Measurements from ENCODE around the gene COA1. TPM values are rescaled to one million over a fixed set of nuclear protein-coding genes. Genes with fewer than 3 reads are reported as not detected.
A peak's percentile ranks its signal among the peaks of the same experiment; 100 is the strongest.
"Not testable (repeated sequence)": the region's sequence is repeated elsewhere in the genome, so short reads cannot be mapped to it uniquely, and the experiment has no call there.

Gene COA1
- 10 to 100 TPM; 55.0 to 85.3 (median 69.5) TPM for total RNA-seq
- 85.1 TPM for total RNA-seq (2013)

GRCh38 chr7:43729214-43729923 is at the start of gene COA1:
TSS of gene COA1 (minus strand) at chr7:43729523. CDS start at chr7:43648614, 80,909 bp downstream.
- peak; percentile 13 for TF ChIP-seq CTCF (IDR thresholded peaks at IDR 0.05)

GRCh38 chr7:43778293-43779044 is 49.1 kb upstream of the COA1 start:
- intact Hi-C loops (cut with micrococcal nuclease); H3K36me3 Mint-ChIP-seq; H3K9me3 ChIP-seq (ENCODE audit: control insufficient read depth, insufficient read depth, low read length); H3K9me3 Mint-ChIP-seq; H3K27me3 Mint-ChIP-seq (ENCODE audit: low read depth in 2 of 2); H3K36me3 ChIP-seq (ENCODE audit: control insufficient read depth, insufficient read depth, low read length); H3K4me3 Mint-ChIP-seq; H3K27ac Mint-ChIP-seq; H3K27ac ChIP-seq (ENCODE audit: low read length); H3K4me3 ChIP-seq (ENCODE audit: low read length); H3K27me3 ChIP-seq (ENCODE audit: control insufficient read depth, insufficient read depth, low read length); H3K4me1 ChIP-seq (ENCODE audit: control insufficient read depth, insufficient read depth, low read length); ATAC-seq; DNase-seq: not testable (repeated sequence)
- WGBS (ENCODE audit: insufficient coverage), result 89% methylated on average over 14 of the region's 18 CpGs
- peaks cover 0 to 15% of the 10 kb centered on the region in 2 donors for H3K4me1 Mint-ChIP-seq

More at GRCh38 chr7:43729214-43729923, at the start of gene COA1:
- peak within 1 kb of the TSS; percentile 89 to 90 for H3K27ac Mint-ChIP-seq
- H3K4me3 Mint-ChIP-seq, result peak within 1 kb of the TSS; percentile 94
- H3K27me3 Mint-ChIP-seq (ENCODE audit: low read depth in 2 of 2), result peaks cover 0 to under 1% of the 10 kb centered on the region in 2 donors
- H3K4me3 ChIP-seq (ENCODE audit: low read length), result peak within 1 kb of the TSS; percentile 84
- no peaks in the 10 kb centered on the region for H3K27me3 ChIP-seq (ENCODE audit: control insufficient read depth, insufficient read depth, low read length)
- H3K4me1 ChIP-seq (ENCODE audit: control insufficient read depth, insufficient read depth, low read length), result peaks cover 6% of the 10 kb centered on the region
- H3K27ac ChIP-seq (ENCODE audit: low read length), result peak within 1 kb of the TSS; percentile 67
- intact Hi-C loops (cut with micrococcal nuclease), result loop anchor here (2.0 kb wide), 1 partner anchor 109 kb away; no protein-coding TSS in a partner anchor
- no peaks in the 10 kb centered on the region for H3K9me3 Mint-ChIP-seq
- peak; percentile 92 to 96 (median 96) for ATAC-seq
- H3K36me3 Mint-ChIP-seq, result no peaks in the 10 kb centered on the region
- H3K9me3 ChIP-seq (ENCODE audit: control insufficient read depth, insufficient read depth, low read length), result no peaks in the 10 kb centered on the region
- peak; percentile 74 to 93 for DNase-seq
- peaks cover 24 to 33% of the 10 kb centered on the region in 2 donors for H3K4me1 Mint-ChIP-seq
- H3K36me3 ChIP-seq (ENCODE audit: control insufficient read depth, insufficient read depth, low read length), result no peaks in the 10 kb centered on the region
- under 1% methylated on average over 64 of the region's 66 CpGs for WGBS (ENCODE audit: insufficient coverage)

GRCh38 chr7:43775255-43775654 is 45.9 kb upstream of the COA1 start:
- H3K4me3 ChIP-seq (ENCODE audit: low read length); H3K4me3 Mint-ChIP-seq; H3K27me3 Mint-ChIP-seq (ENCODE audit: low read depth in 2 of 2); H3K27ac ChIP-seq (ENCODE audit: low read length); ATAC-seq; H3K27me3 ChIP-seq (ENCODE audit: control insufficient read depth, insufficient read depth, low read length); DNase-seq; H3K36me3 ChIP-seq (ENCODE audit: control insufficient read depth, insufficient read depth, low read length); H3K9me3 ChIP-seq (ENCODE audit: control insufficient read depth, insufficient read depth, low read length); H3K4me1 ChIP-seq (ENCODE audit: control insufficient read depth, insufficient read depth, low read length); H3K36me3 Mint-ChIP-seq; intact Hi-C loops (cut with micrococcal nuclease); H3K9me3 Mint-ChIP-seq; H3K27ac Mint-ChIP-seq: not testable (repeated sequence)
- 100% methylated on average over 1 of the region's 2 CpGs for WGBS (ENCODE audit: insufficient coverage)
- peaks cover 0 to 11% of the 10 kb centered on the region in 2 donors for H3K4me1 Mint-ChIP-seq

GRCh38 chr7:43773268-43773667 is 43.9 kb upstream of the COA1 start:
- H3K27me3 Mint-ChIP-seq (ENCODE audit: low read depth in 2 of 2); H3K36me3 ChIP-seq (ENCODE audit: control insufficient read depth, insufficient read depth, low read length); H3K9me3 Mint-ChIP-seq; H3K9me3 ChIP-seq (ENCODE audit: control insufficient read depth, insufficient read depth, low read length); H3K36me3 Mint-ChIP-seq; H3K27ac Mint-ChIP-seq; H3K4me3 Mint-ChIP-seq; H3K4me1 ChIP-seq (ENCODE audit: control insufficient read depth, insufficient read depth, low read length); DNase-seq; ATAC-seq; H3K27ac ChIP-seq (ENCODE audit: low read length); H3K27me3 ChIP-seq (ENCODE audit: control insufficient read depth, insufficient read depth, low read length); H3K4me3 ChIP-seq (ENCODE audit: low read length); intact Hi-C loops (cut with micrococcal nuclease); H3K4me1 Mint-ChIP-seq: not testable (repeated sequence)
- 94% methylated on average over 2 of the region's 6 CpGs for WGBS (ENCODE audit: insufficient coverage)

Data from natural killer cell (primary cell).